GM18526 (cell line): Measurements from ENCODE around the gene PPP1R1C.

Source experiments
- POLR2A ChIP-seq: IDR thresholded peaks from 3 replicates; pipeline ENCODE4 v1.6.1; 2011; ENCODE audit not compliant: insufficient read length; ENCODE audit errors: extremely low read depth

PPP1R1C gene

DNA sequence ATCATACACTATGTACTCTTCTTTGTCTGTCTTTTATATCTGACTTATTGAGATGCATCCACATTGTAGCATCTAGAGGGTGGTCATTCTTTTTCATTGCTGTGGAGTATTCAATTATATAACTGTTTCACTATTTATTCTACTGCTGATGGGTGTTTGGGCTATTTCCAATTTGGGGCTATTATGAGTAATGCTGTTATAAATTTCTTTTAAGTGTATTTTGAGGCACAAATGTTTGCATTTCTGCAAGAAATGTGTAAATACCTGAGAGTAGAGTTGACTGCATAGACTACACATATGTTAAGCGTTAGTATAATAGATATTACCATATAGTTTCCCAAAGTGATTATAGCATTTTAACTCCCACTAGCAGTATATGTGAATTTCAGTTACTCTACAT is 26.9 kb upstream of the PPP1R1C start:
- TF ChIP-seq POLR2A, result no peak

DNA sequence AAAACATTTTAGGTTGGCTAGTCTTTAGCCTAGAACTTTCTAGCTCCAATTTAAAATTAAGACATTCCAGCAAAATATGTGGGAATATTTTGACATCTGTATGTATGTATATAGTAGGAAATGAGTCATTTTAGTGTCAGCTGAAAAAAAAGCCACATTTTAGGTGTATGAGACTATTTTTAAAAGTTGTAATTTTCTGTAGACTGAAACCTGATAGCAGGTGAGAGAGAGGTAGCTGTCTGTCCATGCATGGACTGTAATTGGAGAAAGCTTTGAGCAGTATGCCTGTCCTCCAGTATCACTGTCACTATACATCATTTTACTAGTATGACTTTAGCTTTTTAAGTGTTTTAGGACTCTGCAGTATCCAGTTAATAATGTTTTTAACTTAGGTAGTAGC is 26.1 kb upstream of the PPP1R1C start:
- TF ChIP-seq POLR2A, result no peak

DNA sequence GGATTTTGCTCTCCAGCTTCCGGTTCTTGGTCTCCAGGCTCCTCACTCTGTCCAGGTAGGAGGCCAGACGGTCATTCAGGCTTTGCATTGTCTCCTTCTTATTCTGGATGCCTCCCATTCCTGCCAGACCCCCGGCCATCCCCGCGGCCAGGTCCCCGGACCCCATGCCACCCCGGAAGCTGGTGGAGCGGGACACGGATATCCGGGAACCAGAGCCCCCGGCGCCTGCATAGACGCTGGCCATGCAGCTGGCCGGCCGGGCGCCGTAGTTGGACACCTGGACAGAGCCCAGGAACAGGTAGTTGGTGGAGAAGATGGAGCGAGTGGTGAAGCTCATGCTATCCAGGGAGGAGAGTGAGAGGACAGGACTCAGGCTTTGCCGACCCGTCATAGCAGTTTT is 23.5 kb upstream of the PPP1R1C start:
- TF ChIP-seq POLR2A, result no peak

DNA sequence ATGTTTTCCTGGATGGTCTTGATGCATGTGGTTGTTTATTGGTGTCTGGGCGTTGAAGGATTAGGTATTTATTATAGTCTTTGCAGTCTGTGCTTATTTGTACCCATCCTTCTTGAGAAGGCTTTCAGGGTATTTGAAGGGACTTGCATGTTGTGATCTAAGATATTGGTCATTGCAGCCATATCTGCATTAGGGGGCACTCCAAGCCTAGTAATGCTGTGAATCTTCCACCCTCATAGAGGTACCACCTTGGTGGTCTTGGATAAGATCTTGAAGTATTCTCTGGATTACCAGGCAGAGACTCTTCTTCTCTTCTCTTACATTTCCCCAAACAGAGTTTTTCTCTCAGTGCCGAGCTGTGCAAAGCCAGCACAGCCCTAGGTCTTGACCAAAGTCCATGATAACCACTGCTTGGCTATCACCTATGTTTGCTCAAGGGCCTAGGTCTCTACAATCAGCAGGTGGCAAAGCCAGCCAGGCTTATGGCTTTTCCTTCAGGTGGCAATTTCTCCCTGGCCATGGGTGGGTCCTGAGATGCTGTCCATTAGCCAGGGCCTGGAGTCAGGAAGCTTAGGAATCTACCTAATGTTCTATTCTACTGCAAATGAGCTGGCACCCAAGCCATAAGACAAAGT is 15.4 kb upstream of the PPP1R1C start:
- no peak for TF ChIP-seq POLR2A

DNA sequence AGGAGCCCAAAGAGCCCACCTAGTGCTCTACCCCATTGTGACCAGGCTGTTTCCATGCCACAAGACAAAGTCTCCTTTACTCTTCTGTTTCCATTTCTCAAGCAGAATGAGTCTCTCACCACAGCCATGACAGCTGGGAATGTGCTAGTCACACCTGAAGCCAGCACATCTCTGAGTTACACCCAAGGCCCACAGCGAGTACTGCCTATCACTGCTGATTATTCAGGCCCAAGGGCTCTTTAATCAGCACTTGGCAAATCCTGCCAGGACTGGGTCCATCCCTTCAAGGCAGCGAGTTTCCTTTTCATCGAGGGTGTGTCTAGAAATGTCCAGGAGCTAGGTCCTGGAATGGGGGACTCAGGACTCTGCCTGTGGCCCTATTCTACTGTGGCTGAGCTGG is 14.6 kb upstream of the PPP1R1C start:
- TF ChIP-seq POLR2A, result no peak

DNA sequence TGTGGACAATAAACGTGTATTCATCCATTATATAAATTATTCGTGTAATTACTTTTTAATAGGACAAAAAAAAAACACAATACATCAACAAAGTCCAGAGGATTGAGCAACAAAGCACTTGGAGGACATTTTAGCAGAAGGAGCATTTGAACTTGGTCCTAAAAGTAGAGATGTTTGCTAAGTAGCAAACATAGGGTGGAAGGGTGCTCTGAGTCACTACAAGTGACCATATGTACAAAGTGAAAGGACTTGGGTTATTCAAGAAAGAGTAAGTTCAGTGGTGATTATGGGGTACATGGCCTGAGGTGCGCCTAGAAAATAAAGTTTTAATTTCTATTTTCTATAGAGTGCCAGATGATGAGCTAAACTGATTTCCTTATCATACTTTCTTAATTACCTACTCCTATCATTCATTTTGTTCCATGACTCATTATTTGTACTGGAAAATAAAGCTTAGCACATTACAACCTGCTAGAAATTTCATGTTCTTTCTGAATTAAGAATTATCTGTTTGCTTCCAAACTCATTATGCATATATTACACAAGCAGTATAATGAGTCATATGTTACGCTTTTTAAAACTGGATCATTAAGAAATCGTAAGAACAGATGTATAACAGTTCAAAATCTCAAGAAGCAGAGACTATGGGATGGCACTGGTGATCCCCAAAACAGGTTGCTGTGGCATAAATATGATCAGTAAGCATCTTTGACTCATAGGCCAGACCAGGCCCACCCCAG is 13.1 kb upstream of the PPP1R1C start:
- TF ChIP-seq POLR2A, result no peak

DNA sequence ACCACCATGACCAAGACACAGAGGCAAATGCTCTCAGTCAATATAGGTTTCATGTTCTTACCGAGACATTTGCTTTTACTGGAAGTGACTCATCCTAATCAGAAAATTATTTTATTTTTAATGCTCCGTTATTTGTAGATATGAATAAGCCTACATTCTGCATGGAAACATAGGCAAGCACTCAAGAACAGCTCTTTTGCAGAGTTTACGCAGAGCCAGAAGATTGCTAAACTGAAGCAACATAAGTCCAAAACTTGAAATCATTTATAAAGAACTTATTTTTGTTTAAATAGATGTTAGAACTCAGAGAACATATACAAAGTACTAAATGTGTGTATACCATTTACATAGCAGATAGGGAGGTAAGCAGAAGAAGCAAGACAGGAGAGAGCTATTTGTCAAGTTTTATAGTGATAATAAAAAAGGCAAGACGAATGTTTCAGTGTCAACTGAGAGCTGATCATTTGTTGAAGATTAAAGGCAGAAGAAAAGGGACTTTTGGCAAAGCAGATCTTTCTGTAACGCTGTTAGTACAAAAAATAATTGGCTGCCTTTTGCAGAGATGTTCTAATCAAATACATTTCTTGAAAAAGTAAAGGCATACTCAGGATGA is 12.4 kb upstream of the PPP1R1C start:
- TF ChIP-seq POLR2A, result no peak

DNA sequence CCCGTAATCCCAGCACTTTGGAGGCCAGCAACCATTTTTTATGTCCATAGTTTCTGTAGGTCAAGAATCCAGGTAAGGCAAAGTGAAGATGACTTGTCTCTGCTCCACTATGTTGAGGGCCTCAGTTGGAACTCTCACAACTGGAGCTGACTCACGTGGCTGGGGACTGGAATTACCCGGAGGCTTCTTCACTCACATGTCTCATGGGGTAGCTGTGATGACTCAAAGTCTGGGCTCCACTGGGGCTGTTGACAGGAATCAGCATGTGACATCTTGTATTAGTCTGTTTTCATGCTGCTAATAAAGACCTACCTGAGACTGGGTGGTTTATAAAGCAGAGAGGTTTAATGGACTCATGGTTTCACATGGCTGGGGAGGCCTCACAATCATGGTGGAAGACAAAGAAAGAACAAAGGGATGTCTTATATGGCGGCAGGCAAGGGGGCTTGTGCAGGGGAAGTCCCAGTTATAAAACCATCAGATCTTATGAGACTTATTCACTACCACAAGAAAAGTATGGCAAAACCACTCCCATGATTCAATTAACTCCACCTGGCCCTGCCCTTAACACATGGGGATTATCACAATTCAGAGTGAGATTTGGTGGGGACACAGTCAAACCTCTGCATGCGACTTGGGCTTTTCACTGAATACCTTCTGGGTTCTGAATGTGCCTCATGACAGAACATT is 7.8 kb upstream of the PPP1R1C start:
- no peak for TF ChIP-seq POLR2A

DNA sequence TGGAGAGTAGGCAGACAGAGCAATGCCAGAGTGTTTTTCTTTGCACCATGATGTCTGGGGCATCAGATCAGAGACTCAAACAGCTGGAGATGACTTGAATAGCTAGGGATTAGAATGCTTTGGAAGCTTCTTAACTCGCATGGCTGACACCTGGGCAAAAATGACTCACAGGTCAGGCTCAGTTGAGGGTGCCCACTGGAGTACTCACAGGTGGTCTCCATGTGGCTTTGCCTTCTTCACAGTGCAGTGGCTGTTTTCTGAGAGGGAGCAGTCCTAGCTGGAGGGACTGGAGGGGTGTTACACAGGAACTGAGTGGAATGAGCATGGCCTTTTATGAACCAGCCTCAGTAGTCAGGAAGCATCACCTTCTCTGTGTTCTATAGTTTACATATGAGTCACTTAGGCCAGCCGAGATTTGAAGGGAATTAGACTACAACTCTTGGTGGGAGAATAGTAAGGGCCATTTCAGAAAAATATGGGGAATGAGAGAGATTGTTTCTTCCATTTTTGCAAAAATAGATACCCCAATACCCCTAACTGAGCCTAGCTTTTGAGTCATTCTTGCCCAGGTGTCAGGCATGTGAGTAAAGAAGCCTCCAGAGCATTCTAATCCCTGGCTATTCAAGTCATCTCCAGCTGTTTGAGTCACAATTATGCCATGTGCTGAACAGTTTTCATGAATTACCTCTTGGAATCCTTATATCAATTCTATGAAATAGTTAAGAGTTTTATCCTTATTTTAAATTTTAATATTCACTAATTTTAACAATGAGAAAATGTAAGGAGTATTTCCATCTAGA is 7.1 kb upstream of the PPP1R1C start:
- TF ChIP-seq POLR2A, result no peak

DNA sequence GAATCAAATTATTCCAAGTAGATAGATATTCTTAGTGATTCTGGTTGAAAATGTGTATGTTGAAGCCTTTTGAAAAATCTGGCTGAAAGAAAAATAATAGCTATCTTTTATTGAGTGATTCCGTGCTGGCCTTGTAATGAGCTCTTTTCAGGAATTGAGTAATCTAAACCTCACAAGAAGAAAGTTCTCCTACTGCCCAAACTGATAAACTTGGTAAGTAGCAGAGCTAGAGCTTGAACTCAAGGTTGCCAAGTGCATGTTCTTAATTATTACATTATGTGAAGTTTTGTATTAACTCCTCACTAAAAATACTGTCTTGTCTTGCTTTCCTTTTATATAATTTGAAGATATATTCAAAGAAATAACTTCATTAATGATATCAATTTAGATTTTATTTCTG is 1.6 kb upstream of the PPP1R1C start:
- no peak for TF ChIP-seq POLR2A

DNA sequence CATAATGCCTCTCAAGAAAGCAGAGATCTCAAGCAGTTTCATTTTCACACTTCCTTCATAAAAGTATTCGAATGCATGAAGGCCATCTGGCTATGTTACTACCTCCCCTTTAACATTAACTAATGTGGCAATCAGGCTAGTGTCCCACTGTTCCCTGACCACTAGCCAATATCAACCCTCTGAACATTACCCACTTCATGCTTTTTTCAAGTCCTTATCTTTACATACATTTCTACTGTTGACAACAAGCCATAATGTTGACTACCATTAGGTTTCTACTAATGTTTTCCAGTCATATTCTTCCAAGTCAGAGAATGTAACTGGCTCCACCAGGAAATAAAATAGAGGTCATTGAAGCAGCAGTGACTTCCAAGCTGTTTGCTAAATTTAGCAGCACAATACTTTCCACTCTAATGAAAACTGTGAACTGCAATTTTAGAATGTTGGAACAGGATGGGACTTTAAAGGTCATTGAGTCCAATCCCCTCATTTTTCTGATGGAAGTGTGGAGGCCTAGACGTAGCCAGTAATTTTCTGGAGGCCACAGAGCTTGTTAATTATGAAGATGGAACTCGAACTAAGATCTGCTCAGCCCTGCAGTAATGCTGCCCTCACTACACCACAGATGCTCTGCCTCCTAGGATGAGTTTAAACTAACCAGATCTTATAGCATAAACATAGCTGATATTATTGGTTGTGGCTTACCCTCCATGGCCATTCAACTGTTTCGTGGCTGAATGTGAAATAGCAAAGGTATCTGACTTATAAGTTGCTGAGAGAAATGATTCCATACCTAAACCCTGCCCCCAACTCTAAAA is 630 bp upstream of the PPP1R1C start:
- TF ChIP-seq POLR2A, result no peak

DNA sequence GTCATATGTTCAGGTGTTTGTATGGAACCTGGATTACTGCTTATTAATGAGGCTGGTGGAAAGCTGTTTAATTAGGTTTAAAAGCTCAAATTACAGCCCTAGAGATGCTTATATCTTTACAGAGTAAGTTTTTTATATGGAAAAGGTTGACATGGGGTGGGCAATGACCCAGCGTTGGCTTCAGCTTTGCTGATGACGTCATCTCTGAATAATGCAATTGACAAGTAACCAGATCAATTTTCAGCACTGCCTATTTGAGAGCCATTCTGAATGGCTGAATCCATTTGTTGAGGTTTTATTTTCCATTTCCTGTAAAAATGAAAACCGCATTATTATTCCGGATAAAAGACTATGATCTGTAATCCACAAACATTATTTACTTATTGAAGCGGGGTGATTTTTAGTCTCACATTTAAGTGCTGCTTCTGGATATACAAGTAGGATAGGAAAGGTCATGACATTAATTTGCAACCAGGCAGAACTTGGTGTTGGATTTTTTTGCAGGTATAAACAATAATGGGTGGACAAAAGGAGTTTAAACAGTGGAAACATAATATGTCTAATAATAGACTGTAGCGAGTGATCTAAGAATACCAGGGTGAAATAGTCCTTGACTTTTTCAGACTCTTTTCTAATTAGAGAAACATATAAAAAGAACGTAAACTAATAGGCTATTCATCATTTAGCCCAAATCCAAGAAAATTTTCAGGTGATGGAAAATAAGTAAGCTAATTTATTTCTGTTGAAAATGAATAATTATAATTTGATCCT is 2.7 kb downstream of the PPP1R1C start:
- TF ChIP-seq POLR2A, result no peak

DNA sequence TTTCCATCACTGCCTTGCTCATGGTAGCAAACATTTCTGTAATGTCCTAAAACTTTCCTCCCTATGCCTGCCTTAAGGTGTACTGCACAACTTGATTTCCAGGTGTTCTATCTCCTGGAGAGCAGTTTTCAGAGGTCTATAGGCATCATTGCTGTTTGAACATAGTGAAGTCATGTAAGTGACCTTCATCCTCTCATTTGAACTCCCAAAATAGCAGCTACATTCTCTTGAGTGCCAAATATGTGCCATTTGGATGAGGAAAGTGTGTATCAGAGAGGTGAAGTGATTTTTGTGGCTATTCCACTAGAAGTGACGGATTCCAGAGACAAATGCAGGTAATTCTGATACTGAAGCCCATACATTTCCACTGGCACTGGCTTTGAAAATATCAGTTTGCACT is 3.4 kb downstream of the PPP1R1C start:
- no peak for TF ChIP-seq POLR2A
